ENCODE results near the gene AXDND1. TPM values are rescaled to one million over a fixed set of nuclear protein-coding genes. Genes with fewer than 3 reads are reported as not detected.
"Not testable (repeated sequence)": the region's sequence is repeated elsewhere in the genome, so short reads cannot be mapped to it uniquely, and the experiment has no call there.

Gene AXDND1
- total RNA-seq, 1 donor from 2014 or later: 0.41 TPM

- no peak for FAIRE-seq
- no peak for DNase-seq (ENCODE audit: low spot score in 2 of 2)
Measured at GRCh38 chr1:179448437-179449149, 82.8 kb downstream of the AXDND1 start.

- not testable (repeated sequence) for DNase-seq (ENCODE audit: low spot score in 2 of 2); FAIRE-seq
Measured at GRCh38 chr1:179459606-179460206, 93.9 kb downstream of the AXDND1 start.

- FAIRE-seq; DNase-seq (ENCODE audit: low spot score in 2 of 2): not testable (repeated sequence)
Measured at GRCh38 chr1:179465661-179466060, 99.9 kb downstream of the AXDND1 start.

- FAIRE-seq (no peak), DNase-seq (ENCODE audit: low spot score in 2 of 2) (no peak)
Measured at GRCh38 chr1:179474713-179475112, 108.9 kb downstream of the AXDND1 start.

- no peak for DNase-seq (ENCODE audit: low spot score in 2 of 2)
- FAIRE-seq: no peak
Measured at GRCh38 chr1:179476484-179476883, 110.7 kb downstream of the AXDND1 start.

GRCh38 chr1:179478370-179478769 is 112.6 kb downstream of the AXDND1 start:
- FAIRE-seq (no peak), DNase-seq (ENCODE audit: low spot score in 2 of 2) (no peak)

- FAIRE-seq (no peak), DNase-seq (ENCODE audit: low spot score in 2 of 2) (no peak)
Measured at GRCh38 chr1:179490611-179491010, 124.8 kb downstream of the AXDND1 start.

- FAIRE-seq (no peak), DNase-seq (ENCODE audit: low spot score in 2 of 2) (no peak)
Measured at GRCh38 chr1:179493323-179493722, 127.6 kb downstream of the AXDND1 start.

- DNase-seq (ENCODE audit: low spot score in 2 of 2) (no peak), FAIRE-seq (no peak)
Measured at GRCh38 chr1:179506199-179506598, 140.4 kb downstream of the AXDND1 start.

GRCh38 chr1:179509384-179509783 is 143.6 kb downstream of the AXDND1 start:
- no peak for DNase-seq (ENCODE audit: low spot score in 2 of 2)
- no peak for FAIRE-seq

GRCh38 chr1:179510038-179510437 is 144.3 kb downstream of the AXDND1 start:
- FAIRE-seq: no peak
- DNase-seq (ENCODE audit: low spot score in 2 of 2): no peak

- DNase-seq (ENCODE audit: low spot score in 2 of 2) (no peak), FAIRE-seq (no peak)
Measured at GRCh38 chr1:179516976-179517705, 151.4 kb downstream of the AXDND1 start.

- not testable (repeated sequence) for FAIRE-seq; DNase-seq (ENCODE audit: low spot score in 2 of 2)
Measured at GRCh38 chr1:179518544-179518943, 152.8 kb downstream of the AXDND1 start.

- FAIRE-seq: no peak
- no peak for DNase-seq (ENCODE audit: low spot score in 2 of 2)
Measured at GRCh38 chr1:179529482-179530195, 163.9 kb downstream of the AXDND1 start.

GRCh38 chr1:179530352-179530751 is 164.6 kb downstream of the AXDND1 start:
- DNase-seq (ENCODE audit: low spot score in 2 of 2) (no peak), FAIRE-seq (no peak)

GRCh38 chr1:179541774-179542173 is 176.0 kb downstream of the AXDND1 start:
- DNase-seq (ENCODE audit: low spot score in 2 of 2) (no peak), FAIRE-seq (no peak)

- FAIRE-seq (no peak), DNase-seq (ENCODE audit: low spot score in 2 of 2) (no peak)
Measured at GRCh38 chr1:179545321-179545720, 179.6 kb downstream of the AXDND1 start.

GRCh38 chr1:179547021-179547535 is 181.3 kb downstream of the AXDND1 start:
- DNase-seq (ENCODE audit: low spot score in 2 of 2) (no peak), FAIRE-seq (no peak)

- FAIRE-seq (no peak), DNase-seq (ENCODE audit: low spot score in 2 of 2) (no peak)
Measured at GRCh38 chr1:179548666-179549367, 183.0 kb downstream of the AXDND1 start.

- no peak for FAIRE-seq
- DNase-seq (ENCODE audit: low spot score in 2 of 2): no peak
Measured at GRCh38 chr1:179549368-179549700, 183.6 kb downstream of the AXDND1 start.
